ENCODE results near the gene EPB42. TPM values are rescaled to one million over a fixed set of nuclear protein-coding genes. Genes with fewer than 3 reads are reported as not detected.

The EPB42 gene
- total RNA-seq, 1 experiment from 2014 or later, result not detected

DNA sequence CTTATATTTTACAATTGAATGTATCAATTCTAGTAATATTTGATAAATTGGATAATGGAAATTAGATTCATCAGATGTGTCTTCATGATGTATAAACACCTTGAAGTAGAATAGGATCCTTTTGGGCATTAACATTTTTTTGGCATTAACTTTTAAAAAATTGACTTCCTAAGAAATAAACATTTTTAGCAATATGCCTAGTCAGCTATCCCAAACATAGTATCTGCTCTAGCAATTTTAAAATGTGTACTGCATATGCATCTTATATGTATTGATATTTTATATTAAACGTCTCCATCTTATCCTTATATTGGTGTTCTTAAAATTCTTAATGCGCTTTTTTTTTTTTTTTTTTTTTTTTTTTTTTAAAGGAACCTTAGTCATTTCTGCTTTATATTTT lies 27.1 kb downstream of the EPB42 start:
- no peak overlapping the region for H2BK15ac ChIP-seq (ENCODE audit: low read depth, low read length)
- no peaks in the 10 kb centered on the region for H3K23me2 ChIP-seq (ENCODE audit: insufficient read length, low read depth, low read length, poor library complexity, severe bottlenecking)
- H3K79me1 ChIP-seq (ENCODE audit: insufficient read depth, low read depth, low read length, poor library complexity, severe bottlenecking), result no peaks in the 10 kb centered on the region
- Mint-ChIP-seq H3K9me3 (peaks cover 5 to 7% of the 10 kb centered on the region in 2 experiments; a peak in 4 of 5 replicates), H3K27me3 (ENCODE audit: low read depth) (no peaks in the 10 kb centered on the region), H3K36me3 (ENCODE audit: insufficient read depth in 1 of 3, low read depth in 3 of 3) (peaks cover 4 to 70% (median 42%) of the 10 kb centered on the region in 3 experiments; a peak in 5 of 7 replicates), H3K4me3 (no peak overlapping the region), H3K4me1 (no peaks in the 10 kb centered on the region), H3K27ac (no peak overlapping the region)
- H3K9ac ChIP-seq (ENCODE audit: extremely low read depth, insufficient read length, low read length), result no peak overlapping the region
- no peaks in the 10 kb centered on the region for H3K9me3 ChIP-seq (ENCODE audit: control insufficient read depth, low read depth, low read length)
- no peak overlapping the region for H4K91ac ChIP-seq (ENCODE audit: insufficient read length, low read depth, low read length)
- no peak overlapping the region for H3K56ac ChIP-seq (ENCODE audit: insufficient read length, low read depth, low read length)
- H2BK5ac ChIP-seq (ENCODE audit: insufficient read length, low read length), result no peak overlapping the region
- no peak overlapping the region for H2BK12ac ChIP-seq (ENCODE audit: insufficient read length, low read depth, low read length)
- no peak overlapping the region for H3K27ac ChIP-seq (ENCODE audit: insufficient read length, low read depth, low read length)
- no peak overlapping the region for H3K23ac ChIP-seq (ENCODE audit: insufficient read length, low read depth, low read length)
- H3T11ph ChIP-seq (ENCODE audit: low read length), result no peak overlapping the region
- H3K79me2 ChIP-seq (ENCODE audit: insufficient read depth, low read length), result no peaks in the 10 kb centered on the region
- H4K8ac ChIP-seq (replicated peaks; ENCODE audit: insufficient read length, low read depth, low read length), result no peak overlapping the region
- no peaks in the 10 kb centered on the region for H4K20me1 ChIP-seq (ENCODE audit: control insufficient read depth, insufficient read depth, insufficient read length)
- H2AK5ac ChIP-seq (ENCODE audit: insufficient read length, low read length), result no peak overlapping the region
- TF ChIP-seq, protein P1, sequence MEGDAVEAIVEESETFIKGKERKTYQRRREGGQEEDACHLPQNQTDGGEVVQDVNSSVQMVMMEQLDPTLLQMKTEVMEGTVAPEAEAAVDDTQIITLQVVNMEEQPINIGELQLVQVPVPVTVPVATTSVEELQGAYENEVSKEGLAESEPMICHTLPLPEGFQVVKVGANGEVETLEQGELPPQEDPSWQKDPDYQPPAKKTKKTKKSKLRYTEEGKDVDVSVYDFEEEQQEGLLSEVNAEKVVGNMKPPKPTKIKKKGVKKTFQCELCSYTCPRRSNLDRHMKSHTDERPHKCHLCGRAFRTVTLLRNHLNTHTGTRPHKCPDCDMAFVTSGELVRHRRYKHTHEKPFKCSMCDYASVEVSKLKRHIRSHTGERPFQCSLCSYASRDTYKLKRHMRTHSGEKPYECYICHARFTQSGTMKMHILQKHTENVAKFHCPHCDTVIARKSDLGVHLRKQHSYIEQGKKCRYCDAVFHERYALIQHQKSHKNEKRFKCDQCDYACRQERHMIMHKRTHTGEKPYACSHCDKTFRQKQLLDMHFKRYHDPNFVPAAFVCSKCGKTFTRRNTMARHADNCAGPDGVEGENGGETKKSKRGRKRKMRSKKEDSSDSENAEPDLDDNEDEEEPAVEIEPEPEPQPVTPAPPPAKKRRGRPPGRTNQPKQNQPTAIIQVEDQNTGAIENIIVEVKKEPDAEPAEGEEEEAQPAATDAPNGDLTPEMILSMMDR (conservative IDR thresholded peaks at IDR 0.05), result no peak
- H2BK20ac ChIP-seq (ENCODE audit: low read depth, low read length, poor library complexity, severe bottlenecking), result no peak overlapping the region
- DNase-seq, result no peak
- no peak overlapping the region for H3K4ac ChIP-seq (ENCODE audit: low read depth, low read length)
- no peak overlapping the region for H2AFZ ChIP-seq (ENCODE audit: low read length)
- H3K14ac ChIP-seq (ENCODE audit: insufficient read depth, low read length), result no peak overlapping the region
- no peaks in the 10 kb centered on the region for H3K4me1 ChIP-seq (ENCODE audit: insufficient read depth, low read length)
- no peak overlapping the region for H3K4me2 ChIP-seq (ENCODE audit: insufficient read depth, insufficient read length, low read length)
- WGBS (ENCODE audit: extremely low coverage, insufficient read length, low lambda C conversion rate), result no CpG with 5 or more reads among the region's 2 CpGs
- H4K5ac ChIP-seq (ENCODE audit: insufficient read length, low read depth, low read length), result no peak overlapping the region
- no peaks in the 10 kb centered on the region for H3K27me3 ChIP-seq (ENCODE audit: insufficient read depth, low read length)
- no peak overlapping the region for H2BK120ac ChIP-seq (ENCODE audit: low read depth, low read length, poor library complexity, severe bottlenecking)
- no peak overlapping the region for H3K18ac ChIP-seq (ENCODE audit: insufficient read length, low read depth, low read length)
